ENCODE measurements around the gene PLXNA3. TPM values are rescaled to one million over a fixed set of nuclear protein-coding genes. Genes with fewer than 3 reads are reported as not detected.

The PLXNA3 gene
- total and polyA plus RNA-seq, 3 donors from 2014 or later: 24.7 to 63.5 (median 37.3) TPM

- intact Hi-C loops (cut with DNase I; ENCODE audit: low total_unique reads): no loop called here
- TF ChIP-seq POLR2A (IDR thresholded peaks at IDR 0.05) (no peak), CTCF (IDR thresholded peaks at IDR 0.05) (no peak)
- no peak overlapping the region for H3K27ac ChIP-seq
- no peaks in the 10 kb centered on the region for H3K27me3 ChIP-seq
- no peaks in the 10 kb centered on the region for H3K4me1 ChIP-seq
- no peaks in the 10 kb centered on the region for H3K9me3 ChIP-seq
- H3K4me3 ChIP-seq: no peak overlapping the region
- H3K36me3 ChIP-seq (ENCODE audit: low read depth, missing control alignments): no peaks in the 10 kb centered on the region
- 71% methylated on average over 7 of the region's 7 CpGs; no CpG with 5 or more reads in 1 of the 2 donors for WGBS, 2 donors
- DNase-seq: no peak
Observed at GRCh38 chrX:154483325-154483724, 25.2 kb downstream of the PLXNA3 start.

GRCh38 chrX:154484255-154485149 lies 26.4 kb downstream of the PLXNA3 start:
- intact Hi-C loops (cut with DNase I; ENCODE audit: low total_unique reads): no loop called here
- no peaks in the 10 kb centered on the region for H3K36me3 ChIP-seq (ENCODE audit: low read depth, missing control alignments)
- no peak for TF ChIP-seq POLR2A (IDR thresholded peaks at IDR 0.05)
- TF ChIP-seq CTCF (IDR thresholded peaks at IDR 0.05): no peak
- WGBS, 2 donors: 87% methylated on average over 10 of the region's 16 CpGs; no CpG with 5 or more reads in 1 of the 2 donors
- no peak overlapping the region for H3K27ac ChIP-seq
- no peak for DNase-seq
- no peak overlapping the region for H3K4me3 ChIP-seq
- H3K9me3 ChIP-seq: no peaks in the 10 kb centered on the region
- H3K27me3 ChIP-seq: no peaks in the 10 kb centered on the region
- H3K4me1 ChIP-seq: peaks cover 5% of the 10 kb centered on the region

GRCh38 chrX:154485150-154486051 lies 27.3 kb downstream of the PLXNA3 start:
- 55% methylated on average over 26 of the region's 35 CpGs; no CpG with 5 or more reads in 1 of the 2 donors for WGBS, 2 donors
- Histone ChIP-seq H3K27ac (peak overlapping the region in 1 of 2 donors; percentile 72), H3K9me3 (no peaks in the 10 kb centered on the region), H3K4me3 (peak overlapping the region; percentile 44 to 53), H3K36me3 (ENCODE audit: low read depth, missing control alignments) (no peaks in the 10 kb centered on the region), H3K27me3 (no peaks in the 10 kb centered on the region), H3K4me1 (peaks cover 7% of the 10 kb centered on the region)
- intact Hi-C loops (cut with DNase I; ENCODE audit: low total_unique reads): no loop called here
- TF ChIP-seq POLR2A (IDR thresholded peaks at IDR 0.05) (no peak), CTCF (IDR thresholded peaks at IDR 0.05) (no peak)
- no peak for DNase-seq

GRCh38 chrX:154486052-154486395 lies 27.9 kb downstream of the PLXNA3 start:
- H3K4me3 ChIP-seq: peak overlapping the region; percentile 44 to 53
- H3K36me3 ChIP-seq (ENCODE audit: low read depth, missing control alignments): no peaks in the 10 kb centered on the region
- intact Hi-C loops (cut with DNase I; ENCODE audit: low total_unique reads): no loop called here
- H3K9me3 ChIP-seq: no peaks in the 10 kb centered on the region
- H3K27ac ChIP-seq: peak overlapping the region in 1 of 2 donors; percentile 72
- 1% methylated on average over 23 of the region's 35 CpGs; no CpG with 5 or more reads in 1 of the 2 donors for WGBS, 2 donors
- peaks cover 7% of the 10 kb centered on the region for H3K4me1 ChIP-seq
- TF ChIP-seq CTCF (IDR thresholded peaks at IDR 0.05) (no peak), POLR2A (IDR thresholded peaks at IDR 0.05) (no peak)
- peak; percentile 60 for DNase-seq
- no peaks in the 10 kb centered on the region for H3K27me3 ChIP-seq
